A673 (cell line): ENCODE results near the gene CLNK. TPM values are rescaled to one million over a fixed set of nuclear protein-coding genes. Genes with fewer than 3 reads are reported as not detected.

Source experiments
- BruUV-seq: library from RNA; stranded (reverse); fragments of 400-500 nt; replicated peaks from 2 replicates; lab custom pipeline; 2021; lab: Mats Ljungman, UMichigan
- CTCF ChIA-PET: fragments of 300-600 bp; sonication (Branson Sonifier 250); formaldehyde crosslinking; loops from one replicate; lab custom pipeline; 2022; ENCODE audit warnings: antibody characterized with exemption; lab: Charles Lee
- POLR2A ChIA-PET: fragments of 300-600 bp; sonication (Branson Sonifier 250); formaldehyde crosslinking; loops from one replicate; lab custom pipeline; 2022; ENCODE audit warnings: antibody characterized with exemption; ENCODE audit not compliant: low non-redundant PET; lab: Charles Lee
- DNase-seq: peaks from one replicate; pipeline ENCODE4 v3.0.0-alpha.2; 2015; ENCODE audit warnings: low spot score
- H3K27ac ChIP-seq: fragments of 200-600 bp; sonication (generic); 2 replicates; pipeline ENCODE4 v1.5.1; 2016; ENCODE audit warnings: mixed run types, low read depth, mild to moderate bottlenecking, mixed read lengths, antibody characterized with exemption, low read length; ENCODE audit not compliant: poor library complexity, severe bottlenecking
- H3K27me3 ChIP-seq: fragments of 200-600 bp; sonication (generic); replicated peaks from 2 replicates; pipeline ENCODE4 v1.6.1; 2017; ENCODE audit warnings: mixed run types, low read depth, mild to moderate bottlenecking, mixed read lengths, antibody characterized with exemption, low read length; ENCODE audit not compliant: insufficient read depth, poor library complexity
- H3K36me3 ChIP-seq: fragments of 200-600 bp; sonication (generic); 2 replicates; pipeline ENCODE4 v1.6.1; 2016; ENCODE audit warnings: mixed run types, mild to moderate bottlenecking, mixed read lengths, antibody characterized with exemption, low read length; ENCODE audit not compliant: insufficient read depth, poor library complexity, severe bottlenecking
- H3K4me1 ChIP-seq: fragments of 200-600 bp; sonication (generic); 2 replicates; pipeline ENCODE4 v1.6.1; 2017; ENCODE audit warnings: mixed run types, mild to moderate bottlenecking, mixed read lengths, antibody characterized with exemption, low read length; ENCODE audit not compliant: insufficient read depth, poor library complexity, severe bottlenecking
- H3K4me3 ChIP-seq: fragments of 200-600 bp; sonication (generic); 2 replicates; pipeline ENCODE4 v1.5.1; 2016; ENCODE audit warnings: low read depth, mixed run types, mild to moderate bottlenecking, mixed read lengths, low read length; ENCODE audit not compliant: poor library complexity, severe bottlenecking
- H3K9me3 ChIP-seq: fragments of 200-600 bp; sonication (generic); 2 replicates; pipeline ENCODE4 v1.6.1; 2016; ENCODE audit warnings: mixed run types, low read depth, mild to moderate bottlenecking, mixed read lengths, antibody characterized with exemption, low read length; ENCODE audit not compliant: poor library complexity, severe bottlenecking
- EZH2 ChIP-seq: fragments of 200-600 bp; sonication (generic); IDR thresholded peaks from 2 replicates; pipeline ENCODE4 v1.6.1; 2017; ENCODE audit warnings: borderline replicate concordance, low read depth, mild to moderate bottlenecking, mixed read lengths, antibody characterized with exemption, low read length; ENCODE audit not compliant: poor library complexity, severe bottlenecking
- intact Hi-C: fragments of 100-400 bp; cut with micrococcal nuclease; formaldehyde crosslinking; loops from one replicate; pipeline ENCODE4 v1.10.0; 2022; ENCODE audit not compliant: unreplicated experiment
- total RNA-seq: library from RNA; stranded (reverse); gene quantifications from 2 replicates; pipeline ENCODE4 v1.2.3, GENCODE V29; 2021
- TF ChIP-seq, protein P1 (sequence below): fragments of 300-800, 200-600 bp; sonication (generic); conservative IDR thresholded peaks from 2 replicates; pipeline ENCODE4 v1.5.1; 2017; ENCODE audit warnings: low read depth, mild to moderate bottlenecking, antibody characterized with exemption, low read length, moderate library complexity, mixed read lengths

Gene CLNK
- total RNA-seq, 1 experiment from 2014 or later: not detected

DNA sequence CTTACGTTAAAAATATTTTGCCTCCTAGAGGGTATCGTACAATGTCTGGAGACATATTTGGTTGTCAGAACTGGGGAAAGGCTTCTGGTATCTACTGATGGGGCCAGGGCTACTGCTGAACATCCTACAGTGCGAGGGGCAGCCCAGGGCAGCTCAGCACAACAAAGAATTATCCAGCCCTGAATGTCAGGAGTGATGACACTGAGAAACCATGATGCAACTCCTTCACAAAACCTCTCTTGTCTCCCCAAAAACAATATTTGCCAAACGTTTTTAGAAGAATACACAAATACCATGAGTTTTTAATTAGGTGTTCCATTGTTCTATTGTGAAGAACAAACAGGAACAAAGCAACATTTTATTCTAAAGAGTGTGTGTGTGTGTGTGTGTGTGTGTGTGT, 43.4 kb upstream of the CLNK start:
- Histone ChIP-seq H3K4me1 (no peaks in the 10 kb centered on the region), H3K27ac (no peak overlapping the region), H3K4me3 (no peak overlapping the region), H3K9me3 (no peaks in the 10 kb centered on the region), H3K27me3 (no peaks in the 10 kb centered on the region), H3K36me3 (no peaks in the 10 kb centered on the region)
- BruUV-seq: no TSS peak
- ChIA-PET POLR2A (no interaction called here), CTCF (no interaction called here)
- no peak for DNase-seq
- intact Hi-C loops: no loop called here
- TF ChIP-seq EZH2: no peak
- TF ChIP-seq, protein P1, sequence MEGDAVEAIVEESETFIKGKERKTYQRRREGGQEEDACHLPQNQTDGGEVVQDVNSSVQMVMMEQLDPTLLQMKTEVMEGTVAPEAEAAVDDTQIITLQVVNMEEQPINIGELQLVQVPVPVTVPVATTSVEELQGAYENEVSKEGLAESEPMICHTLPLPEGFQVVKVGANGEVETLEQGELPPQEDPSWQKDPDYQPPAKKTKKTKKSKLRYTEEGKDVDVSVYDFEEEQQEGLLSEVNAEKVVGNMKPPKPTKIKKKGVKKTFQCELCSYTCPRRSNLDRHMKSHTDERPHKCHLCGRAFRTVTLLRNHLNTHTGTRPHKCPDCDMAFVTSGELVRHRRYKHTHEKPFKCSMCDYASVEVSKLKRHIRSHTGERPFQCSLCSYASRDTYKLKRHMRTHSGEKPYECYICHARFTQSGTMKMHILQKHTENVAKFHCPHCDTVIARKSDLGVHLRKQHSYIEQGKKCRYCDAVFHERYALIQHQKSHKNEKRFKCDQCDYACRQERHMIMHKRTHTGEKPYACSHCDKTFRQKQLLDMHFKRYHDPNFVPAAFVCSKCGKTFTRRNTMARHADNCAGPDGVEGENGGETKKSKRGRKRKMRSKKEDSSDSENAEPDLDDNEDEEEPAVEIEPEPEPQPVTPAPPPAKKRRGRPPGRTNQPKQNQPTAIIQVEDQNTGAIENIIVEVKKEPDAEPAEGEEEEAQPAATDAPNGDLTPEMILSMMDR: no peak

DNA sequence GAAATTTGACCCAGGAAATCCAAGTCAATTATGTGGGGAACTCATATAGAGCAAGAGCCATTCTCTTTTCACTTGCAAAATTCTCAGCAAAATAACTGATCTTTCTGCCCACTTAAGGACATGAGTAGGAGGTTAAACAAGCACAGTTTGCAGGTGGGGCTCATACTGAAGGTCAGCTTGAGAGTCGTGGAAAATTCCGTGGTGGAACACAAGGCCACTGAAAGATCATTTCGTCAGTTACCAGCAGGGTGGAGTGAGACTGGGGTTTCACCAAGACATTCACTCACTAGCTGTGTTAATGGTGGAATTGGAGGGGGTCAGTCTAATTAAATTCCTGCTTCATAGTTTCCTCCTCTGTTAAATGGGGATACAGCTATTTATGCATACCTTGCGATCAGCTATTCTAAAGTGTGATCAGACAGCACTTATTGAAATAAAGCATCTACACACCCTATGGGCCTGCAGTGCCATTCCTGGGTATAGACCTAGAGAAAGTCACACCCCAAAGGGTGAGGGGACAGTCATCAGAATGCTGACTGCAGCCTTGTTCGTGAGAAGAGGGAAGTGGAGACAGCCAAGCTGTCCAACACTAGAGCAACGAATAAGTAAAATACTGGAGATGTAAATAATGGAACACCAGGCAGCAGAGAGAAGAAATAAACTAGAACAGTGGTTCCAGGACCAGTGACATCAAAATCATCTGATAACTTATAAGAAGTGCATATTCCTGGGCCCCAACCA, 42.7 kb upstream of the CLNK start:
- no peaks in the 10 kb centered on the region for H3K27me3 ChIP-seq
- intact Hi-C loops: no loop called here
- H3K9me3 ChIP-seq: peaks cover under 1% of the 10 kb centered on the region
- H3K36me3 ChIP-seq: no peaks in the 10 kb centered on the region
- ChIA-PET POLR2A (no interaction called here), CTCF (no interaction called here)
- no peak for DNase-seq
- no peak overlapping the region for H3K27ac ChIP-seq
- H3K4me3 ChIP-seq: no peak overlapping the region
- BruUV-seq: no TSS peak
- TF ChIP-seq, protein P1: no peak
- no peak for TF ChIP-seq EZH2
- H3K4me1 ChIP-seq: no peaks in the 10 kb centered on the region

DNA sequence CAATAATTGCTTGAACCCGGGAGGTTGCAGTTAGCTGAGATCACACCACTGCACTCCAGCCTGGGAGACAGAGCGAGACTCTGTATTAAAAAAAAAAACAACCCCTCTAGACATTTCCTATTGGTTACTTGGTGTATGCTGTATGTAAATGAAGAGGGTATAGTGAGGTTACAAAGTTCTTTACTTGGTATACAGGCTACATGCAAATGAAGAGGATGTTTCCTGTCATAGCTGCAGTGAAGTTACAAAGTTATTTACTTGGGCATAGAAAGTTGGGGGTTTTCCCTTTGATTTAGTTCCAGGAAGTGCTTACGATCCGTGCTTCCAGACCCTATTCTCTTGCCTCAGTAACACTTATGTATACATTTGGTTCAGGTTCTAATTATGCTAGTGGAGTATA, 38.4 kb upstream of the CLNK start:
- BruUV-seq: no TSS peak
- TF ChIP-seq EZH2: no peak
- TF ChIP-seq, protein P1: no peak
- Histone ChIP-seq H3K4me3 (no peak overlapping the region), H3K36me3 (no peaks in the 10 kb centered on the region), H3K9me3 (peaks cover 12% of the 10 kb centered on the region), H3K27me3 (no peaks in the 10 kb centered on the region), H3K4me1 (no peaks in the 10 kb centered on the region), H3K27ac (no peak overlapping the region)
- ChIA-PET POLR2A (no interaction called here), CTCF (no interaction called here)
- intact Hi-C loops: no loop called here
- DNase-seq: no peak
